ENCODE results near the gene RIN3.
A peak's percentile ranks its signal among the peaks of the same experiment; 100 is the strongest.
"Not testable (repeated sequence)": the region's sequence is repeated elsewhere in the genome, so short reads cannot be mapped to it uniquely, and the experiment has no call there.

The RIN3 gene

DNA sequence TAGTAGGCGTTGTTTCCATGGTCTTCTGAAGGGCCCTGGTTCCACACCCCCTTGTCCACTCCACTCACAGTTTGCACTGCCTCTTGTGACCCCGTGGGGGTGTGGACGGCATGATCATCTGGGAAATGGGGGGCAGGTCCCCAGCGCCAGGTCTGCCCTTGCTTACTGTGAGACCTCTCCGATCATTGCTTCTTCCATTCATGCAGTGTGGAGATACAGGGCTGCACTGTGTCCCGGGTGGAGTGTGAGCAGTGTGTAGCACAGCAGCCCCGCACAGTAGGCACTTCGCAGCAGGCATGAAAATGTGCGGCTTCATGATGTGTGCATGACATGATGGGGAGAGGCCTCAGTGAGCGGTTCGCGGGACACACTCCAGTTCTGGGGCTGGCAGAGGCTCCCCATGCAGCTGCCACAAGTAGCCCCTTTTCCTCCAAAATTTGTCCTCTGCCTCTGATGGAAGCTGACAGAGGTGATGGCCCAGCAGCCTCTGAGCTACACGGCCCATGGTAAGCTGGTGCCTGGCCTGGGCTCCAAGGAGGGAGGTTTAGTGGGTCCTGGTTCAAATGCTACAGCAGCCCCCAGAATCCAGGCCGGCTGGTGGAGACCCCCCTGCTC, 15.0 kb downstream of the RIN3 start:
- DNase-seq (ENCODE audit: low read depth): no peak

DNA sequence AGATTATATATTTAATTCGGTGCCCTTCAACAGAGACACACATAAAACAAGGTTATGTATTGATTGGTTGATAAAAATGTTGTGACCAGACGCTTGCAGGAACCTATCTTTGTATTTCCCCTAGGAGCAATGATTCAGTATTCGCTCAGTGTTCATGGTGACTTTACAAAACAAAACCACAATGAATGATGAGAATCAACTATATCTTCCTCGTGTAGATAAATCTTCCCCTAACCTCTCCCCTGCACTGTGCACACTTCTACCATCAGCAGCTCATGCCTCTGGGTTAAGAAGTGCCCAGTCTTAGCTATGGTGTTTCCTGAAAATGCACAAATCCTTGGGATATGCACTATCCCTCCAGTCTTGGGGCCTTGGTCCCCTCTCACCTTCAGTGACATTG, 16.3 kb downstream of the RIN3 start:
- no peak for DNase-seq (ENCODE audit: low read depth)

DNA sequence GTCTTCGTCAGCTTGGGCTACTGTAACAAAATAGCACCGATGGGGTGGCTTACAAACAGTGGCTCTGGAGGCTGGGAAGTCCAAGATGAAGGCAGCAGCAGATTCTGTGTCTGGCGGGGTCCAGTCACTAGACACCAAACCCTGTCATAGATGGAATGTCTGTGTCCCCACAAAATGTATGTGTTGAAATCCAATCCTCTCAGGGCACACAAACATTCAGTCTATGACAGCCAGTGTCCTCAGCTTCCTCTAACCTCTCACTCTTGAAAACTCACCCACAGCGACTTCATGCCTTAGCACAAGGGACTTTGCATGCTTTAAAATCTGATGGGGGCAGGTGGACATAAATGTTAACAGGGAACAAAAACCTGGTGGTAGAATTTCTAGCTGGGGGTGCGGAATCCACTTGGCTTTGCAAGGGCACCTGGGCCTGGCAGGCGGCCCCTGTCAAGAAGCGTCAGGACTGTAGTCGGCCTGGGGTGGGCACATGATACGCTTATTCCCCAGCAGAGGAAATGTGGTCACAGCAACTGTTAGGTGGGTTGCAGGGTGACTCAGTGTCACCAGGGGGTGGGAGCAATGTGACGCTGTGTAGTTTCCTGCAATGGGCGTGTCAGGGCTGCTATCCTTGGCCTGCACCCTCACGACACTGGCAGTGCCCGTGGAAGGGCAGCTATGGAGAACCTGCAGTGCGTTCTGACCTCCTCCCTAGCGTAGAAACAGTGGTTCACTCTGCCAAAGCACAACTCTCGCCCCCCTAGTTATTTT, 17.7 kb downstream of the RIN3 start:
- DNase-seq (ENCODE audit: low read depth): peak; percentile 64

DNA sequence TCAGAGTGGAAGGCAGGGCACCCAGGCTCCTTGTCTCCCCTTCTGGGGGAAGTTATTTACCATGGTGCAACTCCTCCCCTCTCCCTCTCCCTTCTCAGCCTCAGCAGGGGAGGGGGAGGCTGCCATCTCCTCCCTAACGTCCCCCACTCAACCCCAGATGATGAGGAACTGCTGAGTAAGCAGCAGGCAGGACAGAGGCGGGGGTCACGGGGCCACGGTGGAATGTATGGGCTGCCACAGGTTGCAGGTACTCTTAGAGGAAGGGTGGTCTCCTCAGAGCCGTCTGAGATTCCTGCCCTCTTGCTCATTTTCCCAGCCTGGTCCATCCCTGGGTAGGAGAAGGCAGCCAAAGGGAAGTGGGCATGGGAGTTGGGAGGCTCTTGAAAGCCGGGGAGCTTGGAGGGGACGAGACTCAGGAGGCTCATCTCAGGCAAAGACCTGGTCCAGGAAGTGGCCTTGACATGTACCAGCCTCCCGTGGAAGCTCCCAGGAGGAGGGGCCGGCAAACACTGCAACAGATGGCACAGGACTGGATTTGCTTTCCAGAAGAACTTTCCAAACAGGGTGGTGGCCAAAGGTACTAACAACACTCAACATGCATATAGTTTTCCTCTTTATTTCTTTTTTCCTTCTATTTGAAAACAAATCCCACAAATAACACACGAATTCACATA, 19.0 kb downstream of the RIN3 start:
- DNase-seq (ENCODE audit: low read depth): no peak

DNA sequence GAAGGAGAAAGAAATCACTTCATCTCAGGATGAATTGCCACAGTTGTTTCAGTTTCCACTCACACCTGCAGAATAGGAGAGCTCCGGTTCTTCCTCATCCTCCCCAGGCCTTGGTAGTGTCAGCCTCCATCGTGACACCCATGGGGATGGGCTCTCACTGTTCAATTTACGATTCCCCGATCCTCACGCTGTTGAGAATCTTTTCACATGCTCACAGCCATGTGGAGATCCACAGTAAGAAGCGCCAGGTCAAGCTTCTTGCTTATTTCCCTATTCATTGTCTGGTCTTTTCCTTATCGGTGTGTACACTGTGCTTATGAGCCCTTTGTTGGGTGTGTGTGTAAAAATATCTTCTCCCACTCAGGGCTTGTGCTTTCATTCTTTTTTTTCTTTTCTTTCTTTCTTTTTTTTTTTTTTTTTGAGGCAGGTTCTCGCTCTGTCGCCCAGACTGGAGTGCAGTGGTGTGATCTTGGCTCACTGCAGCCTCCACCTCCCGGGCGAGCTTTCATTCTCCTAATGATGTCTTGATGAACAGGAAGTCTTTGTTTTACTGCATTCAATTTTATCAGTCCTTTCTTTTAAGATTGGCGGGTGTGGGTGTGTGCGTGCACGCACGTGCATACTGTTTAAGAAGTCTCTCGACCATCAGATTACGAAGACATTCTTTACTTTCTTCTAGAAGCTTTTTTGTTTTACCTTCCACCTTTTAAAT, 21.5 kb downstream of the RIN3 start:
- no peak for DNase-seq (ENCODE audit: low read depth)

DNA sequence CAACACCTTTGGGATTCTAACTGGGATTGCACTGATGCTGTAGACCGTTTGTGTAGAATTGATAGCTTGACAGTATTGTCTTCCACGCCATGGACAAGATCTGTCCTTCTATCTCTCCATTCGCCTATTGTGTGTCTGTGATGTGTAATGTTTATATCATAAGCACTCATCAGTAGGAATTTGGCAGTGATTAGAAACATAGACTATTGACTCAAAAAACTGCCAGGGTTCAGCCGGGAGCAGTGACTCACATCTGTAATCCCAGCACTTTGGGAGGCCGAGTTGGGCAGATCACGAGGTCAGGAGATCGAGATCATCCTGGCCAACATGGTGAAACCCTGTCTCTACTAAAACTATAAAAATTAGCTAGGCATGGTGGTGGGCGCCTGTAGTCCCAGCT, 22.6 kb downstream of the RIN3 start:
- not testable (repeated sequence) for DNase-seq (ENCODE audit: low read depth)

DNA sequence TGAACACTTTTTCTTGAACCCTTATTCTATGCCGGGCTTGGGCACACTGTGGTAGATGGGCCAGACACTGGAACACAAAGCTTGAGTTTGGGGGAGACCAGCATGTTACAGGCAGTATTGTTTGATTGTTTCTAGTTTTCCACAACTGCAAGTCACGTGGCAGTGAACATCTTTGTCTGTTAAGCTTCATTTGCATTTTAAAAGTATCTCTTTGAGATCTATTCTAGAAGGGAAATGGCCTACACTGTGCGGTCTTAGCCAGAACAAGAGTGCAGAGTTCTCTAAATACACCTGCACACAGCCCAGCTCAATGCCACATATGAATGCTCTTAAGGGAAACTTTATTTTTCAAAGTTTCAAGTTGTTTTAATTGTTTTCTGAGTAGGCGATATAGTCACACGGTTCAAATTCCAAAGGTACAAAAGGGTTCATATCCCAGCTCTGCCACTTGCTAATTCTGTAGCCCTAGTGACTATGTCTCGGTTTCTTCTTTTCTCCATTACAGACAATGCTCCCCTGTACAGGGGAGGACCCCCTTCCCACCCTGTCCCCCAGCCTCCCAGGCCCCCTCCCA, 24.9 kb downstream of the RIN3 start:
- no peak for DNase-seq (ENCODE audit: low read depth)

DNA sequence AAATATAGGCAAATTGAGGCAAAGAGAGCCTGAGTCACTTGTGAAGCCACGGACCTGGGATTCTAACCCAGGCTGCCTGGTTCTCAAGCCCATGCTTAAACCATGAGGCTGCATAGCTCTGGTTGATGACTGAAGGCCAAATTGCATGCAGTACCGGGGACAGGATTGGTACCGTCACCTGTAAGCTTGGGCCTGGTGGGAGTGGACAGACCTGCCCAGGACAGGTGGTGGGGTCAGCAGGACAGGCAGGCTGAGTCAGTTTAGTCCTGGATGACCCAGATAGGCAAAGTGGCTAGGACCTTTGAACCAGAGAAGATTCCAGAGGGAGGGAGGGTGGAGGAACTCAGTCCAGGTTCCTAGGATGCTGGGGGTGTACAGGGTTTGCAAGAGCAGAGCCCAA, 25.8 kb downstream of the RIN3 start:
- DNase-seq (ENCODE audit: low read depth): no peak

DNA sequence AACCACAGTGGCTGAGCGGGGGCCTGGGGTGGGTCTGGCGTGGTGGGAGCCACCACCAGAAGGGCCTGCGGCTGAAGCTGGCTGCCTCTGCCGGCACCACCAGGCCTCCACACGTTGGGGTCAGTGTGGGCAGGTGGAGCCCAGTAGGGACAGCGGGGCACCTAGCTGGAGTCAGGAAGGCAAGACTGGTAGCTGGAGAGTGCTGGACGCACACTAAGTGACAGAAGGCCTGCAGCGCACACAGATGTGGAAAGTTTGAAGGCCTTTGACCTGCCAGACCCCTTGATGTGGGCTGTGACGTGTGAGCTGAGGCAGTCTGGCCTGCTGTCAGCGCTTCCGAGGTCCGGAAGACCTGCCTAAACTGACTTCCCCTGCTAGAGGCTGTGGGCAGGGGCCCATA, 26.3 kb downstream of the RIN3 start:
- no peak for DNase-seq (ENCODE audit: low read depth)

DNA sequence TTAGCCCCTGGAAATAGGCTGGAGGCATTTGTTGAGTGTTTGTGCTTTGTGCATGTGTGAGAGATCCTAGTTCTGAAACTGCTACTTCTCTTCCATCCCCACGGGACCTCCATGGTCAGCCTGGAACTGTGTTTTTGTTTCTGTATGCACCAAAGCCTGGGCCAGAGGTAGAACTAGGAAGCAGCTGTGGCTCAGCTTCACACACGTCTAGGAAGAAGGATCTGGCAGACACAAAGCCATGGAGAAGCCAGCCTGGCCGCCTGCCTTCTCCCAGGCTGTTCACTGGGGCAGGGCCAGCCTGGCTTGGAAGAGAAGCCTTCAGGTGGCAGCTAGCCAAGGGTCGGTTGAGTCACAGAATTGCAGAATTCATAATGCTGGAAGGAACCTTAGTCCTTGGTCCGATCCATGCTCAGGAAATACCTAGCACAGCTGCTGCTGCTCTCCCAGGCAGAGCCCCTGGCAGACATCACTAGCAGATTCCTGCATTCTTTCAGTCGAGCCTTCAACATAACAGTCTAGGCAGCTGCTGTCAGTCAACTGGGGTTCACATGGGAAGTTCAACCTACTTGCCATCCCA, 27.0 kb downstream of the RIN3 start:
- no peak for DNase-seq (ENCODE audit: low read depth)

DNA sequence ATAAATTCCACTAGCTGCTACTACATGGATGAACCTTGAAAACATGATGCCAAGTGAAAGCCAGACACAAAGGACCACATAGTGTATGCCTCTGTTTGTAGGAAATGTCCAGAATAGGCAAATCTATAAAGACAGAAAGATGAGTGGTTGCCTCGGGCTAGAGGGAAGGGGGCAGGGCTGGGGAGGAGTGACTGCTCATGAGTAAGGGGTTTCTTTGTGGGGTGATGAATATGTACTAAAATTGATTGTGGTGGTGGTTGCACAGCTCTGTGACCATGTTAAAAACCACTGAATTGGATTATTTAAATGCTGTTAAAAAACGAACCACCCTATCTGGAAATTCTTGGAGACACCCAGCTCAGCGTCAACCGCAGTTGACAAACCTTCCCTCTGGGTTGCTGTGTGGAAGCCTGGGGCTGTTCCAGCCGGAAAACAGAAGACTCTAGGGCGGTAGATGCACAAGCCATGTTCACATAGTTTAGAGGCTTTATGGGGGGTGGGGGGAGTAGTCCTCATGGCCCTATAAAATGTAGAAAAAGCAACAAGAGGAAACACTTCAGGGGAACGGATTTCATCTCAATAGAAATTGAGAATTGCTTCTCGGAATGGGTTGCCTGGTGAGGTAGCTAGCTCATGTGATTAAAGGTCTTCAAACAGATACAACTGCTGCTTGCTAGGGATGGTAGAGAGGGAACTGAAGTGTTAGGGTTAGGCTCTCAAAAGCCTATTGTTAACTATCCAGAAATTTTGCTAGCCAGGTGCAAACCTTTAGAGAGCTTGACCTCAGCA, 29.4 kb downstream of the RIN3 start:
- no peak for DNase-seq (ENCODE audit: low read depth)

DNA sequence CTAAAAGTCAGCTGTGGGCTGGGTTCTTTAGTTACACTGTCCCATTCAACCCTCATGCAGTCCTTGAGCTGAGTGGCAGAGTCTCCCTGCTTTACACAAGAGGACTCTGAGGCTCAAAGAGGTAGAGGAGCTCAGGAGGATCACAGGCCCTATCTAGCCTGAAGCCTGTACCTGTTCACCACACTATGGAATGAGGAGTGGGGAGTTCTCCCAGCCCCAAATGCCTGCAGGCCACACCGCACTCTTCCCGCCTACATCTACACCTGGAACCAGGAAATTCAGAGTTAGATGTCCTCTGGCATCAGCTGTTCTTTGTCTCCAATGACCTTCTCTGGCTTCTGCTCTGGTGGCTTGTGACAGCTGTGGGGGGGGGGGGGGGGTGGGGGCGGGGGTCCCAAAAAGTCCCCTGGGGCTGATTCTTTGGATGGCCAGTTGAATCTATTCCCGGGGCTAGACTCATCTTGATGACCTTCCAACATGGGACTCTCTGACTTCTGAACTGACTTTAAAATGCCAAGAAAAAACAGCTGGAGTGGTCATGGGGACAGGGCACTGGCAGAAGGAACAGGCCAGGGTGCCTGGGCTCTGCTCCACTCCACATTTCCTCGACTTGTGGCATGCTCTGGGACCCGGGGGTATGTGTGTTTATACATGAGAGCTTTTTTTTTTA, 30.6 kb downstream of the RIN3 start:
- DNase-seq (ENCODE audit: low read depth): no peak

DNA sequence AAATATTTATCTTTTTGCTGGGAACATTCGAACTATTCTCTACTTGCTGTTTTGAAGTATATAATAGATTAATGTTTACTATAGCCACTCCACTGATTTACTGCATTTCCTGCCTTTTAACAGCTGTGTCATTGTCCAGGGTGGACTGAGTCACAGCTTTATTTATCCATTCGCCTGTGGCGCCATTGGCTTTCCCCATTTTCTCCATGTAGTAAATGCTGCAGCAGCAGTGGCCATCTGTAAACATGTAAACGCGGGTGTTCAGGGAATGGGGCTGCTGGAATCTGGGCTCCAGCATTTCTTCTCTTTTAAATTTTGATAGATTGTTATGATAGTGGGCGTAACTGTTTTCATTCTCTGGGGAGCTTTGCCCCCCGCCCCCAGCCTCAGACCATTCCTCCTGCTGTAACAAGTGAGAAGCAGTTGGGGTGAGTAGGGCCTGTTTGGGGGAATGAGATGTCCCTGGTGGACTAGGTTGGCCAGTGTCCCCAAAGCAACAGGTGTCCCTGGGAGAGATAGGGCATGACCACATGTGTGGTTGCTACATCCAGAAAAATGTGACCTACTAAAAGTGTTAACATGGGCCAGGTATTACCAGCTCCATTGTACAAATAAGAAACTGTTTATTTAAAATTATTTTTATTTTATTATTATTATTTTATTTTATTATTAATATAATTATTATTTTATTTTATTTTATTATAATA, 32.9 kb downstream of the RIN3 start:
- no peak for DNase-seq (ENCODE audit: low read depth)

DNA sequence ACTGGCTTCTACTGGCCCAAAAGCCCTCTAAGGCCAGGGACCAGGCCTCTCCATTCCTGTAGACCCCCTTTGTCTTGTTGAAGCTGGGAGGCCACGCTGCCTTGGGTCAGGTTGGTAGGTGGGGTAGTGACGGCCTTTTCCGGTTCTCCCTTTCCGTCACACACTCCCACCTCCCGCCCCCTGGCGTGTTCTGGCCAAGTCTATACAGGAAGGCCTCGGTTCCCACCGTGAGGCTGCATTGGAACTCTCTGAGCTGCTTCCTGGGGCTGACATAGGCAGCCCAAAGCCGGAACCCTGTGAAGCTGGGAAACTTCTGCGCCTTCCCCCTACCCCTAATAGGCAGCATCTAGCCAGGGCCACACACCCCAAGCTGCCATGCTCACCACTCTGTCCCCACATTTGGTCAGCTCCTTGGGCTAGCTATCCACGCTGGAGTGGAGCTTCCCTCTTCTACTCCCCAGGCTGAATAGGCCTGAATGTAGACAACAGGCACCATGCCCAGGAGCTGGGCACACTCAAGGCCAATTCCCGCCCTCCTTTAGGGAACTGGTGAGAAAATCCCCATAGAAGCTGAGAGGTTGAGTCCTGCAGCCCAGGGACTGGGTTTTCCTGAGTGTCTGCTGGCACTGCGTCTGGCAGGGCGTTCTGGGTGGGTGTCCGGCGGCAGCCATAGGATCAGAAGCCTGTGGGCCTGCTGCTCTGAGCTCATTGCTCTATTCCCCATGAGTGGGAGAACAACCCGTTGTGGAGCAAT, 35.7 kb downstream of the RIN3 start:
- no peak for DNase-seq (ENCODE audit: low read depth)

DNA sequence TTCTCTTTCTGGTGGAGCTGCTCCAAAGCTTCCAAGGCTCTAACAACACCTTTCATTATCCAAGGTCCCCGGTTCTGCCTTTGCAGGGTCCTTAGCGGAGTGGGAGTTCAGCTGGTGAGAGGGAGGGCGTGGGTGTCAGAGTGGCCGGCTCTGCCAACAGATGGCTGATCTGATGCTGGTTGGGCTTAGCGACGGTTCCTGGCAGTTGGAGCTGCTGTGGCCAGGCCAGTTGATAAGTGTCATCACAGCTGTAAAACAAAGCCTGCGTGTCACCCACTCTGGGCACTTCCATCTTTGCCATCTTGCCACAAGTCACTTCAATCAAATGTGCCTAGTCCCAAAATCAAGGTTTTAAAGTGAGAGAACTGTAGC, 36.3 kb downstream of the RIN3 start:
- no peak for DNase-seq (ENCODE audit: low read depth)

DNA sequence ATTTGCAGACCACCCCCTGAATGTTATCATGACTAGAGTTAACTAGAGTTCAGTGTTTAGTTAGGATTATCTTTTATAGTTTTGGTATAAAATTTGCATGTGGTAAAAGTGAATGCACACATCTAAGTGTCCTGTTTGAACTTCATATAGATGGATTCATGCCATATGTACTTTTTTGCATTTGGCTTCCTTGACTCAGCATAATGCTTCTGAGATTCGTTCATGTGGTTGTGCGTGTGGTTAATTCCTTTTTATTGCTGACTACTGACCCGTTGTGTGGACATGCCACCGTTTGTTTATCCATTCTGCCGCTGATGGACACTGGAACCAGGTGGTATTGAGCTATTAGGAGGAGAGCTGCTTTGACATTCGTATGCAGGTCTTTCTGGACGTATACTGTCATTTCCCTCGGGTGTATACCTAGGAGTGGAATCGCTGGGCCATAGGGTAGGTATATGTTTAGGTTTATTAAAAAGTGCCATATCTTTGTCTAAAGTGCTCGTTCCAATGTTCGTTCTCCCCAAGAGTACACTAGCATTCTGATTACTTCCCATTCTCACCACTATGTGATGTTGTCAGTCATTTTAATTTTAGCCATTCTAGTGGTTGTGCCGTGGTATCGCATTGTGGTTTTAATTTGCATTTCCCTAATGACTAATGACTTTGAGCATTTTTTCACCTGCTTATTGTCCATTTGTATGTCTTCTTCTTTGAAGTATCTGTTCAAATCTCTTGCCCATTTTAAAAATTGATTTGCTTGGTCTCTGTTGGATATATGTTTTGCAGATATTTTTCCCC, 37.7 kb downstream of the RIN3 start:
- DNase-seq (ENCODE audit: low read depth): no peak

DNA sequence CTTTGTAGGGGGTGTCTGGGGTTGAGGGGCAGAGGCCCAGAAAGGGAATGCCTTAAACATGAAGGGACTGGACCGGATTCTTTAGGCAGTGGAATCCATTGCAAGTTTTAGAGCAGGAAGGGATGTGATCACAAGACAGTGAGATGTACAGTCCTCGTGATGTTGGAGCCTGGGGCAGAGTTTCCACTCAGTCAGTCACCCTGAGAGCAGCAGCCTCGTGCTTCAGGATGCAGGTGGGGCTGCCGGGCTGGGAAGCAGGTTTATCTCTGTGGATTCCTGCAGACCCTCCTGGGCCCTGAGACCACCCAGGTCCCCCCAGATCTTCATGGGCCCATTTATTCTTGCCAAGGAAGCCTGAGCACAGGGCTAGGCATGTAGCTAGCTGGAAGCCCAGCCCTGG, 38.5 kb downstream of the RIN3 start:
- no peak for DNase-seq (ENCODE audit: low read depth)

DNA sequence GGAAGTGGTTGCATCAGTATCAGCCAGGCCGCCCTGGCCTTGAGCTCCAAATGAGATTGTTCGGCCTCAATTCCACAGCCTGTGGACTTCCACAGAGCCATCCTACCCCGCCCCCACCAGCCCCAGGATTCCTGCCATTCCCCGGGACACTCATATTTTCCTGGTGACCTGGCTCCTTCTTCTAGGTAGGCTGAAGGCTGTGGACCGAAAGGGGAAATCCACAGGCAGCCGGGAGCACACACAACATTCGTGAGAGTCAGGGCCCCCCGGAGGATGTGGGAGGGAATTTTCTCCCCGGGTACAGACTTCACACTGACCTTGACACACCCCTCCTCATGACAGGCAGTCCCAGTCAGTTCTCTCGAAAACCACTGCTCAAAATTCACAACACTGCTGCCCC, 39.9 kb downstream of the RIN3 start:
- no peak for DNase-seq (ENCODE audit: low read depth)
